Breast epithelium (tissue), 4 donors: Measurements from ENCODE around the gene RSBN1L. TPM values are rescaled to one million over a fixed set of nuclear protein-coding genes. Genes with fewer than 3 reads are reported as not detected.

Experiments
- DNase-seq, 2 donors: peaks; one replicate each; pipeline ENCODE4 v3.0.0-alpha.2; 2019; ENCODE audit warnings: low spot score in 2 of 2
- H3K27ac ChIP-seq, 2 donors: fragments of 200-600 bp; sonication (generic) in 1 of 2; one replicate each; pipeline ENCODE4 v1.5.1; 2016 to 2019; ENCODE audit warnings: mild to moderate bottlenecking in 1 of 2
- H3K27me3 ChIP-seq, 2 donors: fragments of 200-600 bp; sonication (generic) in 1 of 2; one replicate each; pipeline versions ENCODE4 v1.5.1 to v1.6.0; 2017 to 2019; ENCODE audit warnings: control low read depth in 1 of 2, mild to moderate bottlenecking in 1 of 2
- H3K36me3 ChIP-seq: fragments of 200-600 bp; one replicate; pipeline ENCODE4 v1.5.1; 2019
- H3K4me1 ChIP-seq, 2 donors: fragments of 200-600 bp; sonication (generic); one replicate each; pipeline ENCODE4 v1.5.1; 2016 to 2019; ENCODE audit warnings: control low read depth in 1 of 2
- H3K4me3 ChIP-seq, 3 donors: fragments of 200-600 bp; sonication (generic); 1 replicate in 2 of 3; 2 replicates in 1 of 3; pipeline ENCODE4 v1.5.1; 2016 to 2019; ENCODE audit warnings: mild to moderate bottlenecking in 3 of 3, moderate library complexity in 2 of 3
- H3K9me3 ChIP-seq, 2 donors: fragments of 200-600 bp; sonication (generic) in 1 of 2; one replicate each; pipeline ENCODE4 v1.5.1; 2016 to 2019; ENCODE audit warnings: control low read depth in 1 of 2
- CTCF ChIP-seq, 3 donors: fragments of 450-650 bp; IDR thresholded peaks; one replicate each; pipeline ENCODE4 v1.5.1; 2016 to 2017; ENCODE audit warnings: antibody characterized with exemption in 3 of 3, mild to moderate bottlenecking in 3 of 3, moderate library complexity in 3 of 3
- POLR2A ChIP-seq: fragments of 450-650 bp; IDR thresholded peaks from one replicate; pipeline ENCODE4 v1.6.1; 2016; ENCODE audit warnings: antibody characterized with exemption, mild to moderate bottlenecking, moderate library complexity
- POLR2AphosphoS5 ChIP-seq, 3 donors: sonication (generic); formaldehyde crosslinking; IDR thresholded peaks; one replicate each; pipeline ENCODE4 v1.6.1; 2017; ENCODE audit warnings: antibody characterized with exemption in 3 of 3
- intact Hi-C: fragments of 100-400 bp; cut with DNase I; formaldehyde crosslinking; loops from one replicate; pipeline ENCODE4 v1.15.1; 2023; ENCODE audit warnings: low total_unique reads
- total RNA-seq, 3 donors: library from RNA; depleted of rRNA; stranded (reverse); fragments of >200 nt; gene quantifications; one replicate each; pipeline ENCODE4 v1.1.0, GENCODE V29; 2016

The RSBN1L gene
- total RNA-seq, 3 donors from 2014 or later, result 13.9 to 34.5 (median 29.8) TPM

- TF ChIP-seq POLR2A (no peak), CTCF (IDR thresholded peaks at IDR 0.05) (no peak), POLR2AphosphoS5 (IDR thresholded peaks at IDR 0.05) (no peak)
- no peak for DNase-seq
- H3K4me1 ChIP-seq, result no peaks in the 10 kb centered on the region
- H3K4me3 ChIP-seq, result no peak overlapping the region
- no peak overlapping the region for H3K27ac ChIP-seq
- H3K36me3 ChIP-seq, result no peaks in the 10 kb centered on the region
- H3K27me3 ChIP-seq, result no peaks in the 10 kb centered on the region
- intact Hi-C loops, result no loop called here
- H3K9me3 ChIP-seq, result peaks cover 28 to 35% of the 10 kb centered on the region in 2 donors
Observed at GRCh38 chr7:77824636-77825035, 128.4 kb downstream of the RSBN1L start.

- H3K27me3 ChIP-seq, result no peaks in the 10 kb centered on the region
- DNase-seq, result no peak
- intact Hi-C loops, result no loop called here
- H3K36me3 ChIP-seq, result no peaks in the 10 kb centered on the region
- H3K4me1 ChIP-seq, result no peaks in the 10 kb centered on the region
- no peak overlapping the region for H3K4me3 ChIP-seq
- H3K27ac ChIP-seq, result no peak overlapping the region
- H3K9me3 ChIP-seq, result peaks cover 23 to 30% of the 10 kb centered on the region in 2 donors
- no peak for TF ChIP-seq POLR2AphosphoS5 (IDR thresholded peaks at IDR 0.05)
- TF ChIP-seq POLR2A, result no peak
- no peak for TF ChIP-seq CTCF (IDR thresholded peaks at IDR 0.05)
Observed at GRCh38 chr7:77825131-77825530, 128.9 kb downstream of the RSBN1L start.

GRCh38 chr7:77826300-77826699 is 130.0 kb downstream of the RSBN1L start:
- H3K27me3 ChIP-seq, result no peaks in the 10 kb centered on the region
- H3K4me3 ChIP-seq, result no peak overlapping the region
- no peaks in the 10 kb centered on the region for H3K36me3 ChIP-seq
- H3K27ac ChIP-seq, result no peak overlapping the region
- TF ChIP-seq POLR2A (no peak), CTCF (IDR thresholded peaks at IDR 0.05) (no peak), POLR2AphosphoS5 (IDR thresholded peaks at IDR 0.05) (no peak)
- H3K9me3 ChIP-seq, result peaks cover 14 to 18% of the 10 kb centered on the region in 2 donors
- no peak for DNase-seq
- intact Hi-C loops, result no loop called here
- no peaks in the 10 kb centered on the region for H3K4me1 ChIP-seq

- H3K27ac ChIP-seq, result no peak overlapping the region
- TF ChIP-seq POLR2A (no peak), CTCF (IDR thresholded peaks at IDR 0.05) (no peak), POLR2AphosphoS5 (IDR thresholded peaks at IDR 0.05) (no peak)
- no peak for DNase-seq
- H3K4me3 ChIP-seq, result no peak overlapping the region
- intact Hi-C loops, result no loop called here
- no peaks in the 10 kb centered on the region for H3K36me3 ChIP-seq
- H3K27me3 ChIP-seq, result no peaks in the 10 kb centered on the region
- H3K9me3 ChIP-seq, result peaks cover 0 to 7% of the 10 kb centered on the region in 2 donors
- H3K4me1 ChIP-seq, result no peaks in the 10 kb centered on the region
Observed at GRCh38 chr7:77827999-77828398, 131.7 kb downstream of the RSBN1L start.

- TF ChIP-seq CTCF (IDR thresholded peaks at IDR 0.05) (no peak), POLR2AphosphoS5 (IDR thresholded peaks at IDR 0.05) (no peak), POLR2A (no peak)
- Histone ChIP-seq H3K9me3 (peaks cover 0 to 7% of the 10 kb centered on the region in 2 donors), H3K4me3 (no peak overlapping the region), H3K27ac (no peak overlapping the region), H3K4me1 (no peaks in the 10 kb centered on the region), H3K27me3 (no peaks in the 10 kb centered on the region), H3K36me3 (no peaks in the 10 kb centered on the region)
- intact Hi-C loops, result no loop called here
- DNase-seq, result no peak
Observed at GRCh38 chr7:77830649-77831355, 134.5 kb downstream of the RSBN1L start.
